ENCODE data around the gene TSKS. TPM values are rescaled to one million over a fixed set of nuclear protein-coding genes. Genes with fewer than 3 reads are reported as not detected.

Gene TSKS
- total and polyA plus RNA-seq, 2 donors (not counting 3 experiments of a cell fraction or from before 2014, with no cell fraction given) = 0.03 TPM; not detected in 1

- POLR2A ChIA-PET = interaction anchor here (0.6 kb wide), 1 partner anchor 34 kb away, joined by 3 read pairs; the partner anchor contains the start of gene AP2A1
- no peak for DNase-seq (ENCODE audit: low read depth, low spot score)
- Histone ChIP-seq H2AFZ (ENCODE audit: low read depth, low read length) (no peak overlapping the region), H3K9me1 (replicated peaks; ENCODE audit: control insufficient read depth, extremely low read depth, insufficient read depth, low read length) (no peaks in the 10 kb centered on the region), H3K9me3 (replicated peaks; ENCODE audit: control insufficient read depth, insufficient read depth, low read length) (no peaks in the 10 kb centered on the region), H3K4me3 (replicated peaks in 1 of 3; ENCODE audit: insufficient read depth in 1 of 3, low read depth in 1 of 3, low read length in 3 of 3) (no peak overlapping the region), H3K36me3 (ENCODE audit: control insufficient read depth in 2 of 2, extremely low read depth in 1 of 2, insufficient read depth in 2 of 2, low read length in 2 of 2) (peaks cover 7 to 44% of the 10 kb centered on the region in 2 experiments), H3K27ac (ENCODE audit: insufficient read depth, low read depth, low read length) (no peak overlapping the region), H3K4me2 (ENCODE audit: insufficient read depth, low read length) (no peak overlapping the region), H3K27me3 (ENCODE audit: control insufficient read depth in 2 of 2, insufficient read depth in 2 of 2, low read length in 2 of 2) (no peaks in the 10 kb centered on the region), H3K4me1 (ENCODE audit: control insufficient read depth, extremely low read depth, insufficient read depth, low read length) (no peaks in the 10 kb centered on the region), H4K20me1 (replicated peaks; ENCODE audit: control insufficient read depth, extremely low read depth, insufficient read depth, low read length) (no peaks in the 10 kb centered on the region), H3K9ac (replicated peaks; ENCODE audit: extremely low read depth, insufficient read depth, low read length) (no peak overlapping the region), H3K79me2 (ENCODE audit: control insufficient read depth, insufficient read depth, low read length) (no peaks in the 10 kb centered on the region)
- TF ChIP-seq GATA2 (IDR thresholded peaks at IDR 0.05; ENCODE audit: insufficient read depth, insufficient read length, low read depth, low read length) (no peak), MYC (IDR thresholded peaks at IDR 0.05; ENCODE audit: low read depth, low read length) (no peak), CTCF (IDR thresholded peaks at IDR 0.05; ENCODE audit: extremely low read depth in 1 of 2, insufficient read depth in 1 of 2, low read depth in 1 of 2, low read length in 2 of 2) (no peak), POLR2A (IDR thresholded peaks at IDR 0.05; ENCODE audit: low read depth, low read length) (no peak), MAX (IDR thresholded peaks at IDR 0.05; ENCODE audit: insufficient read depth, insufficient read length) (no peak), EZH2 (IDR thresholded peaks at IDR 0.05; ENCODE audit: borderline replicate concordance, low read depth, low read length, severe bottlenecking) (no peak), POLR2AphosphoS5 (IDR thresholded peaks at IDR 0.05; ENCODE audit: insufficient read depth, low read depth, low read length) (no peak), JUN (IDR thresholded peaks at IDR 0.05; ENCODE audit: borderline replicate concordance, insufficient read depth, insufficient read length, low read depth) (no peak), FOS (IDR thresholded peaks at IDR 0.05; ENCODE audit: borderline replicate concordance, insufficient read depth, low read length) (no peak)
- BruUV-seq (replicated peaks) = no TSS peak
- no peak for FAIRE-seq
- dilution Hi-C loops (cut with MboI; ENCODE audit: extremely low pct_ligation_motif_present, low sequenced_read_pairs) (no loop called here), intact Hi-C loops (cut with micrococcal nuclease) (no loop called here)
- CTCF ChIA-PET = interaction anchor here (0.5 kb wide), 1 partner anchor 13 kb away, joined by 3 read pairs; the partner anchor contains the start of gene FUZ
These were observed 37.7 kb upstream of the TSKS start for GRCh38 chr19:49800771-49801170.

All from endothelial cell of umbilical vein (primary cell).